Measurements from ENCODE around the gene GRID1.
"Not testable (repeated sequence)": the region's sequence is repeated elsewhere in the genome, so short reads cannot be mapped to it uniquely, and the experiment has no call there.

Gene GRID1

GRCh38 chr10:86117051-86117450, 249.5 kb downstream of the GRID1 start:
- DNase-seq: no peak

GRCh38 chr10:86113983-86114382, 252.6 kb downstream of the GRID1 start:
- no peak for DNase-seq

- DNase-seq: no peak
These were observed 253.1 kb downstream of the GRID1 start for GRCh38 chr10:86113501-86113900.

GRCh38 chr10:86113044-86113443, 253.6 kb downstream of the GRID1 start:
- no peak for DNase-seq

GRCh38 chr10:86111902-86112545, 254.6 kb downstream of the GRID1 start:
- no peak for DNase-seq

- no peak for DNase-seq
These were observed 256.3 kb downstream of the GRID1 start for GRCh38 chr10:86110156-86110786.

- no peak for DNase-seq
These were observed 257.2 kb downstream of the GRID1 start for GRCh38 chr10:86109421-86109820.

GRCh38 chr10:86108696-86109095, 257.9 kb downstream of the GRID1 start:
- DNase-seq: no peak

GRCh38 chr10:86107611-86108310, 258.8 kb downstream of the GRID1 start:
- DNase-seq: not testable (repeated sequence)

- DNase-seq: no peak
These were observed 259.5 kb downstream of the GRID1 start for GRCh38 chr10:86107131-86107530.

GRCh38 chr10:86106616-86107015, 260.0 kb downstream of the GRID1 start:
- no peak for DNase-seq

- DNase-seq: no peak
These were observed 261.0 kb downstream of the GRID1 start for GRCh38 chr10:86105640-86106039.

GRCh38 chr10:86105181-86105580, 261.4 kb downstream of the GRID1 start:
- DNase-seq: no peak

- no peak for DNase-seq
These were observed 261.9 kb downstream of the GRID1 start for GRCh38 chr10:86104611-86105145.

GRCh38 chr10:86104156-86104555, 262.4 kb downstream of the GRID1 start:
- no peak for DNase-seq

GRCh38 chr10:86103391-86104101, 263.0 kb downstream of the GRID1 start:
- DNase-seq: no peak

- DNase-seq: no peak
These were observed 264.1 kb downstream of the GRID1 start for GRCh38 chr10:86102451-86102850.

- no peak for DNase-seq
These were observed 264.6 kb downstream of the GRID1 start for GRCh38 chr10:86102031-86102430.

- peak; percentile 48 for DNase-seq
These were observed 266.0 kb downstream of the GRID1 start for GRCh38 chr10:86100581-86101061.

- no peak for DNase-seq
These were observed 266.9 kb downstream of the GRID1 start for GRCh38 chr10:86099542-86100334.

- no peak for DNase-seq
These were observed 268.3 kb downstream of the GRID1 start for GRCh38 chr10:86098187-86098881.

- not testable (repeated sequence) for DNase-seq
These were observed 271.5 kb downstream of the GRID1 start for GRCh38 chr10:86095061-86095460.

All from RPMI8226 (cell line).